Activated CD4-positive, alpha-beta T cell treated with anti-CD3 and anti-CD28 coated beads, Interleukin-2, amount 50 U/mL, for 48 hours (primary cell): Measurements from ENCODE around the gene PEX26.

Experiments
- DNase-seq, 2 experiments: peaks; one replicate each; pipeline ENCODE4 v3.0.0-alpha.2; 2020

PEX26 gene

GRCh38 chr22:18104566-18104965 is 26.8 kb downstream of the PEX26 start:
- DNase-seq = no peak

- DNase-seq = peak in 1 of 2 experiments; percentile 26
Measured at GRCh38 chr22:18105981-18106380, 28.2 kb downstream of the PEX26 start.

DNA sequence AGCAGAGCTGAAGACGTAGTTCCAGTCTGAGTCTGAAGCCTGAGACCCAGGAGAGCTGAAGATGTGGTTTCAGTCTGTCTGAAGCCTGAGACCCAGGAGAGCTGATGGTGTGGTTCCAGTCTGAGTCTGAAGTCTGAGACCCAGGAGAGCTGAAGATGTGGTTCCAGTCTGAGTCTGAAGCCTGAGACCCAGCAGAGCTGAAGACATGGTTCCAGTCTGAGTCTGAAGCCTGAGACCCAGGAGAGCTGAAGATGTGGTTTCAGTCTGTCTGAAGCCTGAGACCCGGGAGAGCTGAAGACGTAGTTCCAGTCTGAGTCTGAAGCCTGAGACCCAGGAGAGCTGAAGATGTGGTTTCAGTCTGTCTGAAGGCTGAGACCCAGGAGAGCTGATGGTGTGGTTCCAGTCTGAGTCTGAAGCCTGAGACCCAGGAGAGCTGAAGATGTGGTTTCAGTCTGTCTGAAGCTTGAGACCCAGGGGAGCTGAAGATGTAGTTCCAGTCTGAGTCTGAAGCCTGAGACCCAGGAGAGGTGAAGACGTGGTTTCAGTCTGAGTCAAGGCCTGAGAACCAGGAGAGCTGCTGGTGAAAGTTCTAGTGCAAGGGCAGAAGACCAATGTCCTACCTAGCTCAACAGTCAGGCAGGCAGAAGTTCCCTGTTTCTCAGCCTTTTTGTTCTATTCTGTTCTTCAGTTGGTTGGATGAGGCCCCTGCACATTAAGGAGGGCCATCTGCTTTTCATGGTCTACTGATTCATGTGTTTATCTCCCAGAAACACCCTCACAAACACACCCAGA is 29.0 kb downstream of the PEX26 start:
- peak; percentile 39 to 57 for DNase-seq

- no peak for DNase-seq
Measured at GRCh38 chr22:18108187-18108586, 30.4 kb downstream of the PEX26 start.

- DNase-seq = no peak
Measured at GRCh38 chr22:18109410-18110193, 31.8 kb downstream of the PEX26 start.

GRCh38 chr22:18110194-18110953 is 32.6 kb downstream of the PEX26 start, which contains the start of gene TUBA8:
Gene TUBA8, plus strand, starts transcription at chr22:18110809. Its CDS starts 57 bp downstream, at chr22:18110866.
- DNase-seq = peak; percentile 53 to 60

- DNase-seq = no peak
Measured at GRCh38 chr22:18110954-18111758, 33.4 kb downstream of the PEX26 start.

GRCh38 chr22:18111759-18112330 is 34.1 kb downstream of the PEX26 start:
- no peak for DNase-seq

DNA sequence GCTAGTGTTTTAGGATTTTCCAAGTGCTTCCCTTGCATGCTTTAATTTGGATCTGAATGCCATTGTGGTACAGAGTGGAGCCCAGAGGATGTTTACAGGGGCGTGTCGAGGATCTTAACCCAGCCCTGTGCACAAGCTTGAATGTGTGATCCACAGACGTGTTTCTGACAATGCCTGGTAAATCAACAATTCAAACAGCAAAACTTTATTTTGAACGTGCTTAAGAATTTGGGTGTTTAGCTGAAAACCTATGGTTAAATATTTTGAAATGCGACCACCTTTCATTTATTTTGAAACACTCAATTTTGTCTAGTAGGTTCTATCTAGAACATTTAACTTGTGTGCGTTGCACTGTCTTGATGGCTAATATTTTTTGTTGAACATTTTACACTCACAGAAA is 34.6 kb downstream of the PEX26 start:
- no peak for DNase-seq

DNA sequence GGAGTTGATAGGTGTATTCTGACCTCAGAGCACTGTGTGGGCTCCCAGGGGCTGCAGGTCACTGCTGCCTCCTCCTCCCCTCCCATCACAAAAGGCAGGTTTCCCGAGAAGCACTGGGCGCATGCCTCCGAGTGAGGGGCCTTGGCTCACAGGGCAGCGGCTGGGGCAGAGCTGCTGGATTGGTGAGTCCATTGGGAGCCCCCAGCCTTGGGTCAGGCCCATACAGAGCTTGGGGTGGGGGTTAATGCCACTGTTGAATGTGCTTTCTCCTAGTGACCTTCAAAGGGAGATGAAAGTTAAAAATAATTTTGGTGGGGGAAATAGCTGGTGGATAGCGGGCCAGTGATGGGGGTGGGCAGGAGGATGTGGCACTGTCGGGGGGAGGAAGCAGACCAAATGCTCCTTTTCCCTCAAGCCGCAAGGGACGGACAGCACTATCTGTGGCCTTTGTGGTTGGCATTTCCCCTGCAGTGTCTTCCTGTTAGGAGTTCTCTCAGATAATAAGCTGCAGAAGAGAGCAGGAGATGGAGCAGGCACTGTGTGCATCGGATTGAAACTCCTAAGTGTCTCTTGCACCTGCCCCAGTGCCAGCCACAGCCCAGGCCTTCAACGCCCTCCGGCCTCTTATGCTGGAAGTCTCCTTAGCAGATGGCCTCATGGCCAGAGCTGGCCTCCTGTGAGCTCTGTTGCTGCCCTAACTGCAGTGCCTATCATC is 36.0 kb downstream of the PEX26 start:
- DNase-seq = no peak

DNA sequence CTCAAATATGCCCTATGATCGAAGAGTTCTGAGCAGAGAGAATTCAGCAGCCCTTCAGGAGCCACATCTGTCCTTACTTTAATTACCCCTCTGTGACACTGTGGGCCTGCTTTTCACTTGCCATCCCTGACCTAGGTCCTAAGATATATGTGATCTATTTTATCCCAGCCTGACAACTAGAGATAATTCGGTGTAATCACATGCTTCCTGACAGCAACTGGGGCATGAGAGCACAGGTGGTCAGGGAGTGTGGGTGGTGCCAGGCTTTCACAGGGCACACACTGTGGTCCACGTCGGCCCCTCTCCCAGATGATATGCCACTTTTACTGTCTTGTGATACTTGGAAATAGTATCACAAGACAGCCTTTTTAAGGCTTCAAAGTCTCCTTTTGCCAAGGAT is 36.7 kb downstream of the PEX26 start:
- DNase-seq = no peak

DNA sequence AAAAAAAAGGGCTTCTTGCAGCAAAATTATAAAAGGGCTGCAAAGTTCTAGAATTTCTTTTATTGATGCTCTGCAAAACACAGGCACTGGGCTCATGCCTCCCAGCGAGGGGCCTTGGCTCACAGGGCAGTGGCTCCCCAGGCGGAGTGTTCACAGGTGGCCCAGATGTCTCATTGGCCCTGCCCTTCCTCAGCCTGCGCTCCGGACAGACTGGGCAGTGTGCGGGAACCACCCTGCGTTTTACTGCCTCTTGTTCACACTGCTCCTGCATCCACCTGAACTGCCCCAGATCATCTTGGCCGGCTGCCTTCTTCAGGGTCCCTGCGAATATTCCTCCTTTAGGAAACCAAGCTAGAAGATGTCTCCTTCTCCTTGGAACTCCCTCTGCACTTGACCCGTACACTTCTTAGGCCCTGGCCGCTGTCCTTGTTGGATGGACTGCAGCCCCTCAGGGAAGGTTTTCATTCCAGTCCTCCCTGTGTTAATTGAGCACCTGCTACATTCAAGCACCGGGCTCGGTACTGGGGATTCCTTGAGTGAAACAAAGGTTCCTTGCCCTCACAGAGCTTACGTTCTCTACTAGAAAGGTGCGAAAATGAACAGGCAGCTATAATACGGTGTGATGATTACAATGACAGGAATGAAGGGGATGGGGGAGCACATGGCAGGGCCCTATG is 37.3 kb downstream of the PEX26 start:
- DNase-seq = no peak

DNA sequence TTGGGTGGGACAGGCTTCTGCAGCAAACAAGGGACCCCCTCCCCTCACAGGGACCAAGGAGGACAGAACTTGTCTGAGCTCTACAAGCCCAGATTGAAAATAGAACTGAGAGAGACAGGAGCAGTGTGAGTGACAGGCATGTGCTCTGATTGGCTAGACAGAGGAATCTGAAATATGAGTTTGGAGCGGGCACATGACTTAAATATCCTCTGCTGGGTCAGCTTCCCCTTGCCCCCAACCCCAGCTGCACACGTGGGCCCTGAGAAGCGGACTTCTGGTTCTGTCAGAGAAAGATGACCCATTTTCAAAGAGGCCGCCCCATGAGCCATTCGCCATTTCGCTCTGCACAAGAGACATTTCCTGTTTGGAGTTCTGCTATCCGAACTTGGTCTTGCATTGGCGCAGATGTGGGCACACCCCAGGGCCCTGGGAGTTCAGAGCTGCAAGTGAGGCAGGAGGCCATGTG is 38.1 kb downstream of the PEX26 start:
- no peak for DNase-seq

GRCh38 chr22:18116634-18117033 is 38.8 kb downstream of the PEX26 start:
- DNase-seq = no peak

DNA sequence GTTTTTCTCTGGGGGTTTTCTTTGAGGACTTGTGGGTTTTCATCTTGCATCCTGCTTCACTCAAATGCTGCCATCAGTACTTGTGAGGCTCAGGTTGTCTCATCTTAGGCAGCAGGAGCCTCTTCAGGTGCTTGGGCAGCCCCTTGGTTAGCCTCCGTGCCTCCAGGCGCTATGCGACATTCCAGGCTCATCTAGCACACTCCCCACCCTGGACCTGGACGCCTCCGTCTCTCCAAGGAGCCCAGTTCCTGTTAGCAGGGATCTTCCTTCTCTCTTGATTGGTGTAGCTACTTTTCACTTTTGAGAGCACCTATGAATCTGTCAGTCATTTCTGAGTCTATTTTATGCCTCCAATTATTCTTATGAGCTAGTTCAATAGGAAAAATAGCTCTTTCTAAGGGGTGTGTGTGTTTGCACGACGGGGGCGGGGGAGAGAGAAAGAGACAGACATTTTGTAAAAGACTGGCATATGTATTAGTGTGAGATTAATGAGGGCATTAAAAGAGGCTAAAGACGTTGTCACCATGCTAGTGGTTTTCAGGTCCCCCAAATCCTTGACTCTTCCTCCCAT is 40.6 kb downstream of the PEX26 start:
- DNase-seq = no peak

DNA sequence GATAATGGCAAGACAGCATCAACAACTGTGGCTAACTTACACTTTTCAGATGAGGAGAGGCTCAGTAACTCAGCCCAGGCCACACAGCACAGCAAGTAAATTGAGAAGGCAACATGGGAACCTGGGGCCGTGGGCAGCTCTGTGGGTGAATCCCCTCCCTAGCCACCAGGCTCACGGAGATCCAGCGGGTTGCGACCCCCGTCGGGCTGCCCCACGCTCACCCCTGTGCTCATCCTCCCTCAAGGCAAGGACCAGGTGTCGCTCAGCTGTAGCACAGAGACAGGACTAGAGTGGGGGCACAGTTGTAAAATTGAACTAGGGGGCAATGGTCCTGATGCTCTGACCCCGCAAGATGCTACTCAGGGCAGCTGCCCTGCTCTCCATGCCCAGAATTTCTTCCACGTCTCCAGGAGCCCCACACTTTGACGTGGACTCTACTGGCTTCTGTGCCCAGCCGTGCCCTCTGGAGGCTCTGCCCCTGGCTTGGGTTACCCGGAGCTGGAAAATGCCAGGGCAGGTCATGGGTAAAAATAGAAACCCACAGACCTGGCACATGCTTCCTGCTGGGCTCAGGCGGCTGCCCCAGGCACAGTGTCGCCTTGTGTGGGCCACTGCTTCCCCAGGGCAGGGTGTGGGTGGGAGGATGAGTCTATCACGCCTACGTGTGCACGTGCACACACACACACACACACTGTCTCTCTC is 41.8 kb downstream of the PEX26 start:
- no peak for DNase-seq

DNA sequence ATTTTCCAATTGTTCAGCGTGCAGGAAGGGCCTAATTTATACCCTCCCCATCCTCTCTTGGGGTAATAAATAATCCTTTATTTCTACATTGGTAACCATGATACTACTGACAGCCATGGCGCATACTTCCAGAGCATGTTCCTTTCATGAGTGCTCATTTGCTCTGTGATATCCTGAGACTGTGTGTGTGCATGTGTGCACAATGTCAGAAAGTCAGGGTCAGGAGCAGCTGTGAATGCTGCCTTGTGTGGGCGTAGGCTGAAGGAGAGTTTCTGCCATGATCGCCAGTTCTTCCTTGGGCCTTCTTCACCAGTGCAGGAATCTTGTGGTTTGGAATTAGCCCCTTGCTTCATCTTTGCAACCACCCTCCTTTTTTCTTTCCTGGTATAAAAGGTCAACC is 43.1 kb downstream of the PEX26 start:
- no peak for DNase-seq

DNA sequence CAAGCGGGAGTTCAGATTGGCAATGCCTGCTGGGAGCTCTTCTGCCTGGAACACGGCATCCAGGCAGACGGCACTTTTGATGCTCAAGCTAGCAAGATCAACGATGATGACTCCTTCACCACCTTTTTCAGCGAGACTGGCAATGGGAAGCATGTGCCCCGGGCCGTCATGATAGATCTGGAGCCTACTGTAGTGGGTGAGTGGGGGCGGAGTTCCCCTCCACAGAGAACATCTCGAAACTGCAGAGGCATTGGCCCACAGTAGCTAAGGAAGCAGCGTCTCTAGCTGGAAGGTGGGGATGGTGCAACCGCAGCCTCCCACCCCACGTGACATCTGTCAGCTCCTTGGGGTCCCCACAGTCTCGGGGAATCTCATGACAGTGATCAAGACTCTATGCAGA is 43.7 kb downstream of the PEX26 start:
- no peak for DNase-seq

DNA sequence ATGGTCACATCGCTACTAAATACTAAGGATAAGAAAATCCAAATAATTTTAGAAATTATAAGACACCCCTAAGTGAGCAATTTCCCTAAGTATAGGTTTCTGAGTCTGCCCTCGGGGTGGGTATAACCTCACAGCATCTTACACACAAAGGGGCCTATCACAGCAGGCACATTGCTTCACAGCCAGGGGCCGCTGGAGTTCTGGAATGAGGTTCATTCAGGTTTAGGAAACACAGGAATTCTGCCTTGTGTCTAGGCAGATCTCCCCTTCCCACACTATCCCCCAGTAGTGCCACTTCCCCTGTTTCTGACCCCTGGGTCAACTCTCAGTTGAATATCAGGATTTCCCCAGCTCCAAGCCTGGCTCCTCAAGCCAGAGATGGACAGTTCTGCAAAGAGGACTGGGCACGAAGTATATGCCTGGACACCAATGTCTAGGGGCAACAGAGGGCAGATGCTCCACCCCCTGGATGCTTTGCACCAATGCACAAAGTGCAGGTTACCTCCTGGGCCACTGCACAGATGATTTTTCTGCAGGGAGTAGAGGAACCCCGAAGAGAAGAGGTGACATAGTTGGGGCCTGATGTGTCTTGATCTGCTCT is 44.3 kb downstream of the PEX26 start:
- DNase-seq = no peak
